Measurements from ENCODE around the gene ATP6V1A.

The ATP6V1A gene

DNA sequence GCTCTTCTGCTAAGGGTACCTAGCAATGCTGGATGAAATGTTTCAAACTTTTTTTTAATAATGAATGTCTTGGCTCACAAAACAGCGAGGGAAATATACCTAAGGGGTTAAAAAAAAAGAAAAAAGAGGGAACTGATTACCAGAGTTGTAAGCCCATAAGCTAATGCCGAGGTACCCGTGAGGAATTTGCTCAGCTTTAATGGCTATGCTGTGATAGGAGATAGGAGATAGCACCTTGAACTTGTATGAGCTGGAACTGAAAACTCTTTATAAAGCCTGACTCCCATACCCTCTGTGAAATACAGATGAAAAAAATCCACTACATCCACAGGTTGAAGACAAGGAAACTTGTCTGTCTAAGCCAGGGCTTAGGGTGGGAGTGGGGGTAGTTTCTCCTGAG lies 105.7 kb downstream of the ATP6V1A start:
- no peak overlapping the region for H3K4me3 ChIP-seq
- no peaks in the 10 kb centered on the region for H3K27me3 ChIP-seq
- TF ChIP-seq, protein P1, sequence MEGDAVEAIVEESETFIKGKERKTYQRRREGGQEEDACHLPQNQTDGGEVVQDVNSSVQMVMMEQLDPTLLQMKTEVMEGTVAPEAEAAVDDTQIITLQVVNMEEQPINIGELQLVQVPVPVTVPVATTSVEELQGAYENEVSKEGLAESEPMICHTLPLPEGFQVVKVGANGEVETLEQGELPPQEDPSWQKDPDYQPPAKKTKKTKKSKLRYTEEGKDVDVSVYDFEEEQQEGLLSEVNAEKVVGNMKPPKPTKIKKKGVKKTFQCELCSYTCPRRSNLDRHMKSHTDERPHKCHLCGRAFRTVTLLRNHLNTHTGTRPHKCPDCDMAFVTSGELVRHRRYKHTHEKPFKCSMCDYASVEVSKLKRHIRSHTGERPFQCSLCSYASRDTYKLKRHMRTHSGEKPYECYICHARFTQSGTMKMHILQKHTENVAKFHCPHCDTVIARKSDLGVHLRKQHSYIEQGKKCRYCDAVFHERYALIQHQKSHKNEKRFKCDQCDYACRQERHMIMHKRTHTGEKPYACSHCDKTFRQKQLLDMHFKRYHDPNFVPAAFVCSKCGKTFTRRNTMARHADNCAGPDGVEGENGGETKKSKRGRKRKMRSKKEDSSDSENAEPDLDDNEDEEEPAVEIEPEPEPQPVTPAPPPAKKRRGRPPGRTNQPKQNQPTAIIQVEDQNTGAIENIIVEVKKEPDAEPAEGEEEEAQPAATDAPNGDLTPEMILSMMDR (IDR thresholded peaks at IDR 0.05), result no peak
- no peak overlapping the region for H3K27ac ChIP-seq
- H3K4me1 ChIP-seq, result no peaks in the 10 kb centered on the region
- intact Hi-C loops (cut with DNase I; ENCODE audit: low total_unique reads), result no loop called here
- no peak for DNase-seq
- no peaks in the 10 kb centered on the region for H3K36me3 ChIP-seq
- H3K9me3 ChIP-seq, result no peaks in the 10 kb centered on the region
